SK-N-SH (cell line): Measurements from ENCODE around the gene CDH13. TPM values are rescaled to one million over a fixed set of nuclear protein-coding genes. Genes with fewer than 3 reads are reported as not detected.
A peak's percentile ranks its signal among the peaks of the same experiment; 100 is the strongest.

Experiments used
- CTCF ChIA-PET: fragments of 300-600, 350-600 bp; formaldehyde crosslinking; extraction: SDS; loops from one replicate; lab custom pipeline; 2021; lab: Yijun Ruan, JAX
- POLR2A ChIA-PET: fragments of 350-600 bp; sonication (Branson Sonifier 250); formaldehyde crosslinking; extraction: SDS; loops from one replicate; lab custom pipeline; 2020; ENCODE audit warnings: antibody characterized with exemption, inconsistent platforms; lab: Yijun Ruan, JAX
- DNase-seq: peaks from one replicate; pipeline ENCODE4 v3.0.0; 2012
- H2AFZ ChIP-seq: fragments of 200-600 bp; sonication (generic); 2 replicates; pipeline ENCODE4 v1.8.1; 2016; ENCODE audit warnings: antibody characterized with exemption, mild to moderate bottlenecking, low read depth
- H3F3A ChIP-seq: fragments of 200-600 bp; sonication (generic); replicated peaks from 2 replicates; pipeline ENCODE3; 2016; ENCODE audit warnings: antibody characterized with exemption, mild to moderate bottlenecking; ENCODE audit not compliant: insufficient read depth
- H3K27ac ChIP-seq, 2 experiments: fragments of 200-500 bp in 1 of 2; fragments of 200-600 bp in 1 of 2; sonication (Bioruptor generic) in 1 of 2; sonication (generic), shearing (Covaris generic) in 1 of 2; 2 replicates each; pipeline versions ENCODE4 v1.5.1 to v1.6.1; 2014 to 2016; ENCODE audit warnings: low read depth in 2 of 2, inconsistent platforms in 1 of 2, low read length in 1 of 2, mild to moderate bottlenecking in 1 of 2, mixed read lengths in 1 of 2
- H3K27me3 ChIP-seq: fragments of 200-600 bp; sonication (generic), shearing (Covaris generic); 2 replicates; pipeline ENCODE4 v1.6.1; 2016; ENCODE audit warnings: mixed run types; ENCODE audit not compliant: insufficient read depth
- H3K36me3 ChIP-seq, 2 experiments: fragments of 200-500 bp in 1 of 2; fragments of 200-600 bp in 1 of 2; sonication (Bioruptor generic) in 1 of 2; sonication (generic) in 1 of 2; replicated peaks in 1 of 2; 2 replicates each; pipeline versions ENCODE3 to v1.5.1; 2014 to 2016; ENCODE audit warnings: low read length in 1 of 2, mild to moderate bottlenecking in 1 of 2; ENCODE audit not compliant: insufficient read depth in 2 of 2, control insufficient read depth in 1 of 2
- H3K4me1 ChIP-seq, 2 experiments: fragments of 200-500 bp in 1 of 2; fragments of 200-600 bp in 1 of 2; sonication (Bioruptor generic) in 1 of 2; sonication (generic), shearing (Covaris generic) in 1 of 2; 2 replicates each; pipeline versions ENCODE4 v1.5.1 to v1.6.1; 2014 to 2016; ENCODE audit warnings: low read depth in 1 of 2, low read length in 1 of 2, mixed run types in 1 of 2; ENCODE audit not compliant: insufficient read depth in 2 of 2, control insufficient read depth in 1 of 2
- H3K4me2 ChIP-seq: fragments of 200-600 bp; sonication (generic), shearing (Covaris generic); 2 replicates; pipeline ENCODE4 v1.6.1; 2017; ENCODE audit warnings: mixed run types
- H3K4me3 ChIP-seq, 2 experiments: fragments of 200-500 bp in 1 of 2; fragments of 200-600 bp in 1 of 2; sonication (Bioruptor generic) in 1 of 2; sonication (generic), shearing (Covaris generic) in 1 of 2; 2 replicates each; pipeline versions ENCODE4 v1.5.1 to v1.8.1; 2014 to 2016; ENCODE audit warnings: low read depth in 2 of 2, inconsistent platforms in 1 of 2, low read length in 1 of 2, mild to moderate bottlenecking in 1 of 2, mixed read lengths in 1 of 2, moderate library complexity in 1 of 2
- H3K79me2 ChIP-seq: fragments of 200-600 bp; sonication (generic); 2 replicates; pipeline ENCODE4 v1.8.1; 2017; ENCODE audit warnings: mild to moderate bottlenecking; ENCODE audit not compliant: insufficient read depth
- H3K9ac ChIP-seq: fragments of 200-600 bp; sonication (generic); 2 replicates; pipeline ENCODE4 v1.6.1; 2017; ENCODE audit warnings: mixed run types
- H3K9me2 ChIP-seq: fragments of 200-600 bp; sonication (generic); 2 replicates; pipeline ENCODE4 v1.6.1; 2017; ENCODE audit warnings: mixed run types
- H3K9me3 ChIP-seq: fragments of 200-600 bp; sonication (generic); 2 replicates; pipeline ENCODE4 v1.6.1; 2017; ENCODE audit warnings: mixed run types, mild to moderate bottlenecking, moderate library complexity
- H4K20me1 ChIP-seq: fragments of 200-600 bp; sonication (generic); 2 replicates; pipeline ENCODE4 v1.6.1; 2017; ENCODE audit warnings: mild to moderate bottlenecking, mixed run types; ENCODE audit not compliant: insufficient read depth
- CTCF ChIP-seq: fragments of 200-600 bp; sonication (generic); IDR thresholded peaks from 2 replicates; pipeline ENCODE4 v1.6.1; 2017; ENCODE audit warnings: antibody characterized with exemption, mild to moderate bottlenecking, moderate library complexity
- EP300 ChIP-seq, 2 experiments: IDR thresholded peaks; 2 replicates each; pipeline versions ENCODE4 v1.4.0 to v1.6.1; 2012; ENCODE audit warnings: borderline replicate concordance in 1 of 2, low read depth in 1 of 2, low read length in 1 of 2
- GATA2 ChIP-seq: sonication (generic); formaldehyde crosslinking; IDR thresholded peaks from 2 replicates; pipeline ENCODE4 v1.5.0; 2020; ENCODE audit warnings: mild to moderate bottlenecking, missing genetic modification reagents
- JUND ChIP-seq: IDR thresholded peaks from 2 replicates; pipeline ENCODE4 v1.4.0; 2012
- MEF2A ChIP-seq: IDR thresholded peaks from 2 replicates; pipeline ENCODE4 v1.4.0; 2012; ENCODE audit warnings: low read depth, borderline replicate concordance
- MXI1 ChIP-seq: IDR thresholded peaks from 2 replicates; pipeline ENCODE4 v1.6.1; 2012; ENCODE audit warnings: mild to moderate bottlenecking, low read depth, low read length, improper control_type of control experiment
- NFIC ChIP-seq: IDR thresholded peaks from 2 replicates; pipeline ENCODE4 v1.4.0; 2012; ENCODE audit warnings: borderline replicate concordance
- NRF1 ChIP-seq: IDR thresholded peaks from 2 replicates; pipeline ENCODE4 v1.6.1; 2012; ENCODE audit warnings: low read depth, mild to moderate bottlenecking, low read length
- POLR2AphosphoS5 ChIP-seq: IDR thresholded peaks from 2 replicates; pipeline ENCODE4 v1.6.1; 2012; ENCODE audit warnings: low read depth, low read length
- REST ChIP-seq: IDR thresholded peaks from 2 replicates; pipeline ENCODE4 v1.6.1; 2012; ENCODE audit warnings: mild to moderate bottlenecking, low read depth, low read length, moderate library complexity
- RFX5 ChIP-seq: IDR thresholded peaks from 2 replicates; pipeline ENCODE4 v1.6.1; 2012; ENCODE audit warnings: mild to moderate bottlenecking, improper control_type of control experiment, low read length
- SMC3 ChIP-seq: IDR thresholded peaks from 2 replicates; pipeline ENCODE4 v1.6.1; 2012; ENCODE audit warnings: low read depth, low read length, improper control_type of control experiment
- TAF1 ChIP-seq: IDR thresholded peaks from 2 replicates; pipeline ENCODE4 v1.6.1; 2012; ENCODE audit warnings: low read depth, mild to moderate bottlenecking, low read length, moderate library complexity, borderline replicate concordance
- TCF12 ChIP-seq: IDR thresholded peaks from 2 replicates; pipeline ENCODE4 v1.4.0; 2012
- USF2 ChIP-seq: fragments of 150-350 bp; IDR thresholded peaks from 2 replicates; pipeline ENCODE4 v1.6.1; 2017; ENCODE audit warnings: antibody characterized with exemption, low read length, low read depth, borderline replicate concordance
- YY1 ChIP-seq: IDR thresholded peaks from 2 replicates; pipeline ENCODE4 v1.4.0; 2012; ENCODE audit warnings: low read depth, mild to moderate bottlenecking
- ZBTB33 ChIP-seq: IDR thresholded peaks from 2 replicates; pipeline ENCODE4 v1.4.0; 2012; ENCODE audit warnings: low read depth, borderline replicate concordance
- WGBS: methylation state at CpG from one replicate; pipeline ENCODE4 v1.1.6; 2017; ENCODE audit warnings: low lambda C conversion rate; 5-methylcytosine and 5-hydroxymethylcytosine counted together
- polyA plus RNA-seq, 3 experiments: library from polyadenylated mRNA; depleted of rRNA; stranded (reverse); fragments of >200 nt; gene quantifications; 2 replicates each; pipeline ENCODE4 v1.2.3, GENCODE V29; 2012
- TF ChIP-seq, protein P1 (sequence below): IDR thresholded peaks from 2 replicates; pipeline ENCODE4; 2012

The CDH13 gene
- polyA plus RNA-seq, 1 of the 3 experiments (the other 2 are of a cell fraction): 93.0 TPM

DNA sequence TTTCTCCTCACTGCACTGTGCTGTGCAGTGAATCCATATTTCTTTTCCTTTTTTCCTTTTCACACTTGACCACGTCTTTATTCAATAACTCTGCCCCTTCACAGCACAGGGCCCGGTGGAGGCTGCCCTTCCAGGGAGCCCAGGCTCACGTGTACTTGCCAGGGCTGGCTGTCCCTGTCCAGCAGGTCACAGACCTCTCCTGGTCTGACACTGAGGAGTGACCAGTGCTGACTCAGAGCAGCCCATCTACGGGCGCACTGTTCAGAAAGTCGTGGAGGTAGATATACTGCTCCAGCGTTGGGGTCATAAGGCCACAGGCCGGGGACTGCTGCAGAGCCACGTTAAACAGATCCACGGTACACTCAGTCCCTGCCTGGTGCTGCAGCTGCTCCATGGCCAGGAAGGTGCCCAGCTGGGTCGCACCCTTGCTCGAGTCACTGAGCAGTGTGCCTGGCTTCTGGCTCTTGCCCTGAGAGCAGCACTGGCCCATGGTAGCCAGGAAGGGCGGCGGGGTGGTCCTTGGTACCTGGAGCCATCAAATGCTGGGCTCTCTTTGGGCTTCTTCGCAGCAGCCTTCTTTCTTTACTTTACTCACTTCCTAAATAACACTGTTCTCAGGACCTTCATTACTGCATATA lies 531.7 kb downstream of the CDH13 start:
- Histone ChIP-seq H3K4me2 (no peak overlapping the region), H3K27me3 (no peaks in the 10 kb centered on the region), H4K20me1 (no peaks in the 10 kb centered on the region)
- CTCF ChIA-PET: interaction anchor here (1.3 kb wide), 1 partner anchor 198 kb away, joined by 5 read pairs; no protein-coding TSS in a partner anchor
- TF ChIP-seq TCF12 (no peak), REST (peak; percentile 75; the same call in 1 of the 2 replicates)
- TF ChIP-seq, all 33 proteins: peak for 1
- Histone ChIP-seq H3K4me3 (no peak overlapping the region), H3K36me3 (no peaks in the 10 kb centered on the region), H3K27ac (no peak overlapping the region), H3K9me3 (no peaks in the 10 kb centered on the region), H3K9me2 (no peaks in the 10 kb centered on the region), H3K4me1 (no peaks in the 10 kb centered on the region), H2AFZ (no peak overlapping the region), H3K79me2 (no peaks in the 10 kb centered on the region), H3K9ac (no peak overlapping the region), H3F3A (peaks cover 3% of the 10 kb centered on the region)
- 25% methylated on average over 13 of the region's 15 CpGs for WGBS
- POLR2A ChIA-PET: no interaction called here
- no peak for DNase-seq

DNA sequence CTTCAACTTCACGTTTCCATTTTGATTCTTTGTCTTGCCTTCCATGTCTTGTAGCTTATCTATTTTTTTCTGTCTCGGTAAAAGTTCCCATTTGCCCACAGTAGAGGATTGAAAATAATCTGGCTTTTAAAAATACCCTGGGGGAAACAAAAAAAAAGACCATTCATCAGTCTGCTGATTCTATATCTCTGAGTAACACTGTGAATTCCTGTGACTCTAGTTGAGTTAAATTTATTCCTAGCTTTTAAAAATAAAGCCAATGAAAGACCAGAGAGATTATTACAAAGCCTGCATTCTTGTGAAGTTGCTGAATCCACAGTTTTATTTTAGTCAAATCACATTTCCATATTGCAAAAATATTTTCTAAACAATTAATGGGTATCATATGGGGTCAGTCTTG lies 532.3 kb downstream of the CDH13 start:
- no peaks in the 10 kb centered on the region for H4K20me1 ChIP-seq
- H3K36me3 ChIP-seq: no peaks in the 10 kb centered on the region
- no peaks in the 10 kb centered on the region for H3K27me3 ChIP-seq
- no peak for DNase-seq
- ChIA-PET CTCF (no interaction called here), POLR2A (no interaction called here)
- H3K9me2 ChIP-seq: no peaks in the 10 kb centered on the region
- peaks cover 3% of the 10 kb centered on the region for H3F3A ChIP-seq
- H2AFZ ChIP-seq: no peak overlapping the region
- no peak overlapping the region for H3K9ac ChIP-seq
- H3K27ac ChIP-seq: no peak overlapping the region
- no peak overlapping the region for H3K4me3 ChIP-seq
- H3K4me1 ChIP-seq: no peaks in the 10 kb centered on the region
- H3K4me2 ChIP-seq: no peak overlapping the region
- WGBS: 23% methylated on average over 2 of the region's 2 CpGs
- H3K79me2 ChIP-seq: no peaks in the 10 kb centered on the region
- no peaks in the 10 kb centered on the region for H3K9me3 ChIP-seq
- TF ChIP-seq, protein P1, sequence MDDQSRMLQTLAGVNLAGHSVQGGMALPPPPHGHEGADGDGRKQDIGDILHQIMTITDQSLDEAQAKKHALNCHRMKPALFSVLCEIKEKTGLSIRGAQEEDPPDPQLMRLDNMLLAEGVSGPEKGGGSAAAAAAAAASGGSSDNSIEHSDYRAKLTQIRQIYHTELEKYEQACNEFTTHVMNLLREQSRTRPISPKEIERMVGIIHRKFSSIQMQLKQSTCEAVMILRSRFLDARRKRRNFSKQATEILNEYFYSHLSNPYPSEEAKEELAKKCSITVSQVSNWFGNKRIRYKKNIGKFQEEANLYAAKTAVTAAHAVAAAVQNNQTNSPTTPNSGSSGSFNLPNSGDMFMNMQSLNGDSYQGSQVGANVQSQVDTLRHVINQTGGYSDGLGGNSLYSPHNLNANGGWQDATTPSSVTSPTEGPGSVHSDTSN: no peak
- TF ChIP-seq USF2: no peak
- TF ChIP-seq TAF1: no peak
- TF ChIP-seq JUND: no peak
- TF ChIP-seq EP300 (IDR thresholded peaks at IDR 0.05; ENCODE audit: borderline replicate concordance in 1 of 2, low read depth in 1 of 2, low read length in 1 of 2): no peak
- no peak for TF ChIP-seq MXI1
- no peak for TF ChIP-seq MEF2A
- TF ChIP-seq NFIC: no peak
- TF ChIP-seq TCF12: no peak
- no peak for TF ChIP-seq CTCF
- TF ChIP-seq GATA2 (CRISPR knock-in tag): no peak
- TF ChIP-seq SMC3: no peak
- TF ChIP-seq ZBTB33: no peak
- TF ChIP-seq YY1: no peak
- TF ChIP-seq NRF1: no peak
- no peak for TF ChIP-seq RFX5
- TF ChIP-seq POLR2AphosphoS5: no peak
